GM23338 (cell line): ENCODE measurements around the gene NDST1. TPM values are rescaled to one million over a fixed set of nuclear protein-coding genes. Genes with fewer than 3 reads are reported as not detected.
A peak's percentile ranks its signal among the peaks of the same experiment; 100 is the strongest.

Experiments used
- ATAC-seq: fragments of 200-7000 bp; cut with Tn5 transposase; 3 replicates; pipeline ENCODE4 v1.9.1; 2020
- DNase-seq: peaks from one replicate; pipeline ENCODE4 v3.0.0-alpha.2; 2015; ENCODE audit warnings: low spot score
- H2AFZ ChIP-seq: fragments of 200-600 bp; sonication (generic); 2 replicates; pipeline ENCODE4 v1.8.0; 2016; ENCODE audit warnings: antibody characterized with exemption, mild to moderate bottlenecking, moderate library complexity
- H3F3A ChIP-seq: fragments of 200-600 bp; sonication (generic); replicated peaks from 2 replicates; pipeline ENCODE4 v1.8.0; 2017; ENCODE audit warnings: antibody characterized with exemption, mixed run types, low read depth
- H3K27ac ChIP-seq: fragments of 200-600 bp; sonication (generic); 2 replicates; pipeline ENCODE4 v1.6.1; 2016; ENCODE audit warnings: low read depth
- H3K27me3 ChIP-seq: fragments of 200-600 bp; sonication (generic); 2 replicates; pipeline ENCODE4 v1.8.0; 2016; ENCODE audit warnings: mild to moderate bottlenecking, mixed run types, moderate library complexity; ENCODE audit not compliant: insufficient read depth
- H3K36me3 ChIP-seq: fragments of 200-600 bp; sonication (generic); 2 replicates; pipeline ENCODE4 v1.8.0; 2016; ENCODE audit warnings: mild to moderate bottlenecking; ENCODE audit not compliant: insufficient read depth
- H3K4me1 ChIP-seq: fragments of 200-600 bp; sonication (generic); 2 replicates; pipeline ENCODE4 v1.8.0; 2016; ENCODE audit warnings: mild to moderate bottlenecking, moderate library complexity; ENCODE audit not compliant: insufficient read depth
- H3K4me2 ChIP-seq: fragments of 200-600 bp; sonication (generic); 2 replicates; pipeline ENCODE4 v1.7.1; 2017; ENCODE audit warnings: mixed run types
- H3K4me3 ChIP-seq: fragments of 200-600 bp; sonication (generic); 2 replicates; pipeline ENCODE4 v1.6.1; 2016; ENCODE audit warnings: mixed run types
- H3K79me2 ChIP-seq: fragments of 200-600 bp; sonication (generic); replicated peaks from 2 replicates; pipeline ENCODE4 v1.8.0; 2017; ENCODE audit warnings: mild to moderate bottlenecking; ENCODE audit not compliant: insufficient read depth
- H3K9me2 ChIP-seq: fragments of 200-600 bp; sonication (generic); 2 replicates; pipeline ENCODE4 v1.8.0; 2017; ENCODE audit not compliant: insufficient read depth
- H4K20me1 ChIP-seq: fragments of 200-600 bp; sonication (generic); replicated peaks from 2 replicates; pipeline ENCODE4 v1.8.0; 2017; ENCODE audit warnings: mild to moderate bottlenecking; ENCODE audit not compliant: insufficient read depth
- H3K27ac Mint-ChIP-seq: 2 replicates; pipeline ENCODE4 v1.8.0; 2020; ENCODE audit warnings: inconsistent platforms, mild to moderate bottlenecking, moderate library complexity, mixed read lengths
- H3K27me3 Mint-ChIP-seq: 3 replicates; pipeline ENCODE4 v1.8.0; 2022; ENCODE audit warnings: low read depth, mild to moderate bottlenecking, moderate library complexity, mixed read lengths, inconsistent platforms; ENCODE audit not compliant: insufficient read depth, poor library complexity
- H3K36me3 Mint-ChIP-seq: 3 replicates; pipeline ENCODE4 v1.8.0; 2021; ENCODE audit warnings: low read depth, mild to moderate bottlenecking, inconsistent platforms, moderate library complexity, mixed read lengths
- H3K4me1 Mint-ChIP-seq: 3 replicates; pipeline ENCODE4 v1.8.0; 2020; ENCODE audit warnings: mild to moderate bottlenecking, inconsistent platforms, mixed read lengths
- H3K4me3 Mint-ChIP-seq: 3 replicates; pipeline ENCODE4 v1.8.0; 2021; ENCODE audit warnings: moderate library complexity, mild to moderate bottlenecking, inconsistent platforms, mixed read lengths
- H3K9me3 Mint-ChIP-seq: 3 replicates; pipeline ENCODE4 v1.8.0; 2020; ENCODE audit warnings: moderate library complexity, mild to moderate bottlenecking, inconsistent platforms, mixed read lengths
- CREB1 ChIP-seq: fragments of 250-450 bp; sonication (Bioruptor Pico); IDR thresholded peaks from 2 replicates; pipeline ENCODE4 v1.5.0; 2020; ENCODE audit warnings: low read depth, mild to moderate bottlenecking, moderate library complexity
- ETS1 ChIP-seq: IDR thresholded peaks from 2 replicates; pipeline ENCODE4 v1.6.1; 2016; ENCODE audit warnings: antibody characterized with exemption
- EZH2 ChIP-seq: fragments of 200-600 bp; sonication (generic); IDR thresholded peaks from one replicate; pipeline ENCODE4 v1.8.0; 2017; ENCODE audit warnings: antibody characterized with exemption, mild to moderate bottlenecking, low read depth; ENCODE audit not compliant: unreplicated experiment
- EZH2phosphoT487 ChIP-seq: fragments of 200-600 bp; sonication (generic); IDR thresholded peaks from one replicate; pipeline ENCODE4 v1.8.1; 2018; ENCODE audit warnings: antibody characterized with exemption; ENCODE audit not compliant: unreplicated experiment
- JUNB ChIP-seq: IDR thresholded peaks from one replicate; pipeline ENCODE4 v1.6.1; 2016; ENCODE audit warnings: antibody characterized with exemption; ENCODE audit not compliant: unreplicated experiment
- NANOG ChIP-seq: IDR thresholded peaks from 2 replicates; pipeline ENCODE4 v1.6.1; 2016; ENCODE audit warnings: antibody characterized with exemption, borderline replicate concordance
- POLR2AphosphoS5 ChIP-seq: IDR thresholded peaks from 2 replicates; pipeline ENCODE4 v1.6.1; 2016; ENCODE audit warnings: antibody characterized with exemption, low read depth
- REST ChIP-seq: IDR thresholded peaks from one replicate; pipeline ENCODE4 v1.6.1; 2018; ENCODE audit warnings: antibody characterized with exemption; ENCODE audit not compliant: unreplicated experiment
- STAT1 ChIP-seq: IDR thresholded peaks from one replicate; pipeline ENCODE4 v1.6.1; 2016; ENCODE audit warnings: antibody characterized with exemption; ENCODE audit not compliant: unreplicated experiment
- ZNF114 ChIP-seq: fragments of 250-450 bp; sonication (Bioruptor Pico); IDR thresholded peaks from 2 replicates; pipeline ENCODE4 v1.5.0; 2020; ENCODE audit warnings: mild to moderate bottlenecking, moderate library complexity
- ZNF331 ChIP-seq: fragments of 250-450 bp; sonication (Bioruptor Pico); IDR thresholded peaks from 2 replicates; pipeline ENCODE4 v1.5.0; 2020; ENCODE audit warnings: low read depth, mild to moderate bottlenecking, moderate library complexity
- polyA plus RNA-seq: library from polyadenylated mRNA; unstranded; fragments of >200 nt; fragmentation: Nextera tagmentation; extraction: Ambion mirVana; gene quantifications from 2 replicates; pipeline ENCODE4 v1.2.1, GENCODE V29; 2016
- total RNA-seq: library from RNA; depleted of rRNA; stranded (reverse); fragments of >200 nt; shearing (Covaris generic); gene quantifications from 2 replicates; pipeline ENCODE4 v1.2.3, GENCODE V29; 2014
- TF ChIP-seq, protein P1 (sequence below), 2 experiments: fragments of 200-600 bp in 1 of 2; sonication (generic) in 1 of 2; conservative IDR thresholded peaks; 2 replicates each; pipeline versions ENCODE4 v1.5.1 to v1.6.1; 2016 to 2017; ENCODE audit warnings: antibody characterized with exemption in 2 of 2, low read depth in 2 of 2, mild to moderate bottlenecking in 2 of 2, moderate library complexity in 1 of 2
- TF ChIP-seq, protein P2 (sequence below): fragments of 250-450 bp; sonication (Bioruptor Pico); IDR thresholded peaks from 2 replicates; pipeline ENCODE4 v1.5.0; 2020; ENCODE audit warnings: mild to moderate bottlenecking, moderate library complexity

The NDST1 gene
- total and polyA plus RNA-seq, 2 experiments from 2014 or later = 7.3 to 85.0 TPM

- Mint-ChIP-seq H3K9me3 (no peaks in the 10 kb centered on the region), H3K4me3 (no peak overlapping the region; the same call in 2 of the 3 replicates), H3K27ac (peak overlapping the region; percentile 58), H3K36me3 (peaks cover 9% of the 10 kb centered on the region), H3K4me1 (peaks cover 71% of the 10 kb centered on the region), H3K27me3 (peaks cover 14% of the 10 kb centered on the region)
- H3K4me3 ChIP-seq = no peak overlapping the region
- H2AFZ ChIP-seq = no peak overlapping the region
- no peaks in the 10 kb centered on the region for H3K9me2 ChIP-seq
- H4K20me1 ChIP-seq = peaks cover 44% of the 10 kb centered on the region
- H3K27ac ChIP-seq = no peak overlapping the region
- TF ChIP-seq REST (no peak), CREB1 (CRISPR knock-in tag) (no peak), STAT1 (no peak), JUNB (no peak), ETS1 (no peak), ZNF114 (no peak), EZH2 (no peak), NANOG (no peak), ZNF331 (CRISPR knock-in tag) (no peak), POLR2AphosphoS5 (no peak), EZH2phosphoT487 (no peak)
- TF ChIP-seq, protein P1, sequence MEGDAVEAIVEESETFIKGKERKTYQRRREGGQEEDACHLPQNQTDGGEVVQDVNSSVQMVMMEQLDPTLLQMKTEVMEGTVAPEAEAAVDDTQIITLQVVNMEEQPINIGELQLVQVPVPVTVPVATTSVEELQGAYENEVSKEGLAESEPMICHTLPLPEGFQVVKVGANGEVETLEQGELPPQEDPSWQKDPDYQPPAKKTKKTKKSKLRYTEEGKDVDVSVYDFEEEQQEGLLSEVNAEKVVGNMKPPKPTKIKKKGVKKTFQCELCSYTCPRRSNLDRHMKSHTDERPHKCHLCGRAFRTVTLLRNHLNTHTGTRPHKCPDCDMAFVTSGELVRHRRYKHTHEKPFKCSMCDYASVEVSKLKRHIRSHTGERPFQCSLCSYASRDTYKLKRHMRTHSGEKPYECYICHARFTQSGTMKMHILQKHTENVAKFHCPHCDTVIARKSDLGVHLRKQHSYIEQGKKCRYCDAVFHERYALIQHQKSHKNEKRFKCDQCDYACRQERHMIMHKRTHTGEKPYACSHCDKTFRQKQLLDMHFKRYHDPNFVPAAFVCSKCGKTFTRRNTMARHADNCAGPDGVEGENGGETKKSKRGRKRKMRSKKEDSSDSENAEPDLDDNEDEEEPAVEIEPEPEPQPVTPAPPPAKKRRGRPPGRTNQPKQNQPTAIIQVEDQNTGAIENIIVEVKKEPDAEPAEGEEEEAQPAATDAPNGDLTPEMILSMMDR (conservative IDR thresholded peaks at IDR 0.05; ENCODE audit: low read depth in 2 of 2) = no peak
- TF ChIP-seq, protein P2, sequence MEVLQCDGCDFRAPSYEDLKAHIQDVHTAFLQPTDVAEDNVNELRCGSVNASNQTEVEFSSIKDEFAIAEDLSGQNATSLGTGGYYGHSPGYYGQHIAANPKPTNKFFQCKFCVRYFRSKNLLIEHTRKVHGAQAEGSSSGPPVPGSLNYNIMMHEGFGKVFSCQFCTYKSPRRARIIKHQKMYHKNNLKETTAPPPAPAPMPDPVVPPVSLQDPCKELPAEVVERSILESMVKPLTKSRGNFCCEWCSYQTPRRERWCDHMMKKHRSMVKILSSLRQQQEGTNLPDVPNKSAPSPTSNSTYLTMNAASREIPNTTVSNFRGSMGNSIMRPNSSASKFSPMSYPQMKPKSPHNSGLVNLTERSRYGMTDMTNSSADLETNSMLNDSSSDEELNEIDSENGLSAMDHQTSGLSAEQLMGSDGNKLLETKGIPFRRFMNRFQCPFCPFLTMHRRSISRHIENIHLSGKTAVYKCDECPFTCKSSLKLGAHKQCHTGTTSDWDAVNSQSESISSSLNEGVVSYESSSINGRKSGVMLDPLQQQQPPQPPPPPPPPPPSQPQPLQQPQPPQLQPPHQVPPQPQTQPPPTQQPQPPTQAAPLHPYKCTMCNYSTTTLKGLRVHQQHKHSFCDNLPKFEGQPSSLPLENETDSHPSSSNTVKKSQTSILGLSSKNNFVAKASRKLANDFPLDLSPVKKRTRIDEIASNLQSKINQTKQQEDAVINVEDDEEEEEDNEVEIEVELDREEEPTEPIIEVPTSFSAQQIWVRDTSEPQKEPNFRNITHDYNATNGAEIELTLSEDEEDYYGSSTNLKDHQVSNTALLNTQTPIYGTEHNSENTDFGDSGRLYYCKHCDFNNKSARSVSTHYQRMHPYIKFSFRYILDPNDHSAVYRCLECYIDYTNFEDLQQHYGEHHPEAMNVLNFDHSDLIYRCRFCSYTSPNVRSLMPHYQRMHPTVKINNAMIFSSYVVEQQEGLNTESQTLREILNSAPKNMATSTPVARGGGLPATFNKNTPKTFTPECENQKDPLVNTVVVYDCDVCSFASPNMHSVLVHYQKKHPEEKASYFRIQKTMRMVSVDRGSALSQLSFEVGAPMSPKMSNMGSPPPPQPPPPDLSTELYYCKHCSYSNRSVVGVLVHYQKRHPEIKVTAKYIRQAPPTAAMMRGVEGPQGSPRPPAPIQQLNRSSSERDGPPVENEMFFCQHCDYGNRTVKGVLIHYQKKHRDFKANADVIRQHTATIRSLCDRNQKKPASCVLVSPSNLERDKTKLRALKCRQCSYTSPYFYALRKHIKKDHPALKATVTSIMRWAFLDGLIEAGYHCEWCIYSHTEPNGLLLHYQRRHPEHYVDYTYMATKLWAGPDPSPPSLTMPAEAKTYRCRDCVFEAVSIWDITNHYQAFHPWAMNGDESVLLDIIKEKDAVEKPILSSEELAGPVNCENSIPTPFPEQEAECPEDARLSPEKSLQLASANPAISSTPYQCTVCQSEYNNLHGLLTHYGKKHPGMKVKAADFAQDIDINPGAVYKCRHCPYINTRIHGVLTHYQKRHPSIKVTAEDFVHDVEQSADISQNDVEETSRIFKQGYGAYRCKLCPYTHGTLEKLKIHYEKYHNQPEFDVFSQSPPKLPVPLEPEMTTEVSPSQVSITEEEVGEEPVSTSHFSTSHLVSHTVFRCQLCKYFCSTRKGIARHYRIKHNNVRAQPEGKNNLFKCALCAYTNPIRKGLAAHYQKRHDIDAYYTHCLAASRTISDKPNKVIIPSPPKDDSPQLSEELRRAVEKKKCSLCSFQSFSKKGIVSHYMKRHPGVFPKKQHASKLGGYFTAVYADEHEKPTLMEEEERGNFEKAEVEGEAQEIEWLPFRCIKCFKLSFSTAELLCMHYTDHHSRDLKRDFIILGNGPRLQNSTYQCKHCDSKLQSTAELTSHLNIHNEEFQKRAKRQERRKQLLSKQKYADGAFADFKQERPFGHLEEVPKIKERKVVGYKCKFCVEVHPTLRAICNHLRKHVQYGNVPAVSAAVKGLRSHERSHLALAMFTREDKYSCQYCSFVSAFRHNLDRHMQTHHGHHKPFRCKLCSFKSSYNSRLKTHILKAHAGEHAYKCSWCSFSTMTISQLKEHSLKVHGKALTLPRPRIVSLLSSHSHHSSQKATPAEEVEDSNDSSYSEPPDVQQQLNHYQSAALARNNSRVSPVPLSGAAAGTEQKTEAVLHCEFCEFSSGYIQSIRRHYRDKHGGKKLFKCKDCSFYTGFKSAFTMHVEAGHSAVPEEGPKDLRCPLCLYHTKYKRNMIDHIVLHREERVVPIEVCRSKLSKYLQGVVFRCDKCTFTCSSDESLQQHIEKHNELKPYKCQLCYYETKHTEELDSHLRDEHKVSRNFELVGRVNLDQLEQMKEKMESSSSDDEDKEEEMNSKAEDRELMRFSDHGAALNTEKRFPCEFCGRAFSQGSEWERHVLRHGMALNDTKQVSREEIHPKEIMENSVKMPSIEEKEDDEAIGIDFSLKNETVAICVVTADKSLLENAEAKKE (CRISPR knock-in tag) = no peak
- H3K4me1 ChIP-seq = peaks cover 58% of the 10 kb centered on the region
- H3K27me3 ChIP-seq = no peaks in the 10 kb centered on the region
- H3K4me2 ChIP-seq = peak overlapping the region; percentile 67; the same call in 1 of the 2 replicates
- no peak for DNase-seq
- peaks cover 100% of the 10 kb centered on the region for H3K79me2 ChIP-seq
- no peaks in the 10 kb centered on the region for H3K36me3 ChIP-seq
- ATAC-seq = no peak
- H3F3A ChIP-seq = peaks cover 11% of the 10 kb centered on the region; the same call in 1 of the 2 replicates
Observed at GRCh38 chr5:150491876-150492275, 16.1 kb upstream of the NDST1 start.
